HCT116 (cell line): ENCODE results near the gene VTN. TPM values are rescaled to one million over a fixed set of nuclear protein-coding genes. Genes with fewer than 3 reads are reported as not detected.

ENCODE experiments used
- ATAC-seq: fragments of 200-7000 bp; cut with Tn5 transposase; 2 replicates; pipeline ENCODE4 v1.9.1; 2020; ENCODE audit warnings: mild to moderate bottlenecking, moderate library complexity
- BruUV-seq: library from RNA; stranded (reverse); fragments of 400-500 nt; replicated peaks from 2 replicates; lab custom pipeline; 2021; lab: Mats Ljungman, UMichigan
- CTCF ChIA-PET: fragments of 300-600 bp; sonication (Branson Sonifier 250); formaldehyde crosslinking; loops from one replicate; lab custom pipeline; 2021; ENCODE audit warnings: antibody characterized with exemption; lab: Charles Lee
- POLR2A ChIA-PET: fragments of 300-600, 350-600 bp; sonication (Branson Sonifier 250); formaldehyde crosslinking; loops from one replicate; lab custom pipeline; 2021; ENCODE audit warnings: antibody characterized with exemption; lab: Charles Lee
- RAD21 ChIA-PET, 2 experiments: fragments of 300-600 bp; sonication (Branson Sonifier 250); formaldehyde crosslinking; loops; one replicate each; lab custom pipeline; 2023; ENCODE audit warnings: low total read pairs in 2 of 2; ENCODE audit not compliant: uncharacterized antibody in 2 of 2, unreplicated experiment in 2 of 2, low non-redundant PET in 1 of 2; lab: Charles Lee
- DNase-seq: peaks from one replicate; pipeline ENCODE4 v3.0.0-alpha.2; 2010; ENCODE audit warnings: low read depth, low spot score
- H2AFZ ChIP-seq: fragments of 200-600 bp; shearing (Covaris generic), sonication (generic); 2 replicates; pipeline ENCODE4 v1.6.1; 2017; ENCODE audit warnings: low read depth, mixed run types, mixed read lengths, antibody characterized with exemption, low read length; ENCODE audit not compliant: poor library complexity, severe bottlenecking
- H3K27ac ChIP-seq: 2 replicates; pipeline ENCODE4 v1.5.1; 2012; ENCODE audit warnings: low read depth, low read length
- H3K27me3 ChIP-seq: fragments of 200-600 bp; sonication (generic); 2 replicates; pipeline ENCODE4 v1.6.1; 2016; ENCODE audit warnings: mixed run types, low read length, mixed read lengths; ENCODE audit not compliant: insufficient read depth
- H3K36me3 ChIP-seq, 2 experiments: fragments of 200-500 bp in 1 of 2; fragments of 200-600 bp in 1 of 2; sonication (Bioruptor generic) in 1 of 2; sonication (generic) in 1 of 2; 2 replicates each; pipeline versions ENCODE4 v1.5.1 to v1.6.1; 2014 to 2016; ENCODE audit warnings: low read length in 2 of 2, inconsistent platforms in 1 of 2, mixed read lengths in 1 of 2, mixed run types in 1 of 2; ENCODE audit not compliant: insufficient read depth in 2 of 2, control insufficient read depth in 1 of 2
- H3K4me1 ChIP-seq, 2 experiments: fragments of 200-600 bp in 1 of 2; sonication (generic) in 1 of 2; 2 replicates each; pipeline versions ENCODE4 v1.5.1 to v1.6.1; 2012 to 2017; ENCODE audit warnings: low read length in 2 of 2, inconsistent platforms in 1 of 2, mild to moderate bottlenecking in 1 of 2, mixed read lengths in 1 of 2, mixed run types in 1 of 2, moderate library complexity in 1 of 2; ENCODE audit not compliant: insufficient read depth in 2 of 2, control insufficient read depth in 1 of 2
- H3K4me2 ChIP-seq: fragments of 200-600 bp; sonication (generic); 2 replicates; pipeline ENCODE4 v1.6.1; 2017; ENCODE audit warnings: mixed run types, low read length, mixed read lengths
- H3K4me3 ChIP-seq, 2 experiments: fragments of 200-600 bp in 1 of 2; sonication (generic) in 1 of 2; replicated peaks in 1 of 2; 2 replicates each; pipeline ENCODE4 v1.5.1; 2011 to 2016; ENCODE audit warnings: low read length in 2 of 2, control low read depth in 1 of 2, low read depth in 1 of 2, mild to moderate bottlenecking in 1 of 2, mixed read lengths in 1 of 2, mixed run types in 1 of 2
- H3K79me2 ChIP-seq: fragments of 200-600 bp; sonication (generic); 2 replicates; pipeline ENCODE4 v1.6.1; 2017; ENCODE audit warnings: mild to moderate bottlenecking, mixed run types, low read length, moderate library complexity, mixed read lengths; ENCODE audit not compliant: insufficient read depth
- H3K9ac ChIP-seq: fragments of 200-600 bp; sonication (generic); 2 replicates; pipeline ENCODE4 v1.6.1; 2016; ENCODE audit warnings: low read length, mixed read lengths
- H3K9me2 ChIP-seq: fragments of 200-600 bp; sonication (generic), shearing (Covaris generic); 2 replicates; pipeline ENCODE4 v1.6.1; 2017; ENCODE audit warnings: mixed run types, mild to moderate bottlenecking, moderate library complexity; ENCODE audit not compliant: insufficient read depth
- H3K9me3 ChIP-seq, 2 experiments: fragments of 200-500 bp in 1 of 2; fragments of 200-600 bp in 1 of 2; sonication (Bioruptor generic) in 1 of 2; sonication (generic) in 1 of 2; 2 replicates each; pipeline ENCODE4 v1.6.1; 2014 to 2017; ENCODE audit warnings: low read length in 2 of 2, mixed read lengths in 2 of 2, inconsistent platforms in 1 of 2, low read depth in 1 of 2, mild to moderate bottlenecking in 1 of 2, mixed run types in 1 of 2, moderate library complexity in 1 of 2; ENCODE audit not compliant: control insufficient read depth in 1 of 2, insufficient read depth in 1 of 2
- H4K20me1 ChIP-seq: fragments of 200-600 bp; sonication (generic), shearing (Covaris generic); 2 replicates; pipeline ENCODE4 v1.6.1; 2017; ENCODE audit warnings: mixed run types, mild to moderate bottlenecking, moderate library complexity; ENCODE audit not compliant: insufficient read depth
- CBX3 ChIP-seq: IDR thresholded peaks from 2 replicates; pipeline ENCODE4 v1.6.1; 2012; ENCODE audit warnings: low read depth
- EGR1 ChIP-seq: IDR thresholded peaks from 2 replicates; pipeline ENCODE4 v1.6.1; 2012; ENCODE audit warnings: low read depth
- ELF1 ChIP-seq: IDR thresholded peaks from 2 replicates; pipeline ENCODE4 v1.6.1; 2012; ENCODE audit warnings: low read depth, borderline replicate concordance
- EZH2 ChIP-seq: fragments of 200-600 bp; sonication (generic); IDR thresholded peaks from 2 replicates; pipeline ENCODE4 v1.6.1; 2017; ENCODE audit warnings: antibody characterized with exemption, mixed run types
- EZH2phosphoT487 ChIP-seq: fragments of 200-600 bp; IDR thresholded peaks from 2 replicates; pipeline ENCODE4 v1.6.1; 2018; ENCODE audit warnings: antibody characterized with exemption, borderline replicate concordance
- FOSL1 ChIP-seq: IDR thresholded peaks from 2 replicates; pipeline ENCODE4 v1.6.1; 2012; ENCODE audit warnings: low read depth
- JUND ChIP-seq: IDR thresholded peaks from 2 replicates; pipeline ENCODE4 v1.6.1; 2012
- POLR2A ChIP-seq: IDR thresholded peaks from 2 replicates; pipeline ENCODE4 v1.7.0; 2011; ENCODE audit warnings: borderline replicate concordance; ENCODE audit not compliant: insufficient read depth, insufficient read length; ENCODE audit errors: extremely low read depth
- POLR2AphosphoS5 ChIP-seq: IDR thresholded peaks from 2 replicates; pipeline ENCODE4 v1.6.1; 2011; ENCODE audit warnings: mild to moderate bottlenecking, low read depth, low read length, moderate library complexity
- RAD21 ChIP-seq: IDR thresholded peaks from 2 replicates; pipeline ENCODE4 v1.6.1; 2012; ENCODE audit warnings: low read depth, mild to moderate bottlenecking
- REST ChIP-seq: IDR thresholded peaks from 2 replicates; pipeline ENCODE4 v1.6.1; 2012; ENCODE audit warnings: low read depth
- SIN3A ChIP-seq: IDR thresholded peaks from 2 replicates; pipeline ENCODE4 v1.6.1; 2012; ENCODE audit warnings: low read depth
- SRF ChIP-seq: IDR thresholded peaks from 2 replicates; pipeline ENCODE4 v1.6.1; 2012; ENCODE audit warnings: low read depth
- TCF7L2 ChIP-seq: IDR thresholded peaks from 2 replicates; pipeline ENCODE4 v1.7.0; 2011; ENCODE audit warnings: borderline replicate concordance, inconsistent platforms; ENCODE audit not compliant: insufficient read depth, insufficient read length; ENCODE audit errors: extremely low read depth
- YY1 ChIP-seq: IDR thresholded peaks from 2 replicates; pipeline ENCODE4 v1.6.1; 2011; ENCODE audit warnings: low read length, low read depth, moderate library complexity, mild to moderate bottlenecking; ENCODE audit not compliant: insufficient replicate concordance; ENCODE audit errors: extremely low read depth
- ZFX ChIP-seq: fragments of 450-650 bp; IDR thresholded peaks from 2 replicates; pipeline ENCODE4 v1.6.1; 2017
- ZNF274 ChIP-seq: fragments of 200-500 bp; sonication (Bioruptor generic); IDR thresholded peaks from 2 replicates; pipeline ENCODE4 v1.6.1; 2014; ENCODE audit warnings: mild to moderate bottlenecking, low read depth, low read length, inconsistent platforms
- intact Hi-C: fragments of 100-400 bp; cut with micrococcal nuclease; formaldehyde crosslinking; loops from 2 replicates; pipeline ENCODE4 v1.10.0; 2022
- total RNA-seq: library from RNA; stranded (reverse); gene quantifications from one replicate; pipeline ENCODE4 v1.2.1, GENCODE V29; 2021; ENCODE audit not compliant: unreplicated experiment
- TF ChIP-seq, protein P1 (sequence below): IDR thresholded peaks from 2 replicates; pipeline ENCODE4 v1.6.1; 2011; ENCODE audit warnings: mild to moderate bottlenecking, low read length, moderate library complexity; ENCODE audit not compliant: insufficient replicate concordance; ENCODE audit errors: extremely low read depth
- TF ChIP-seq, protein P2 (sequence below): IDR thresholded peaks from 2 replicates; pipeline ENCODE4 v1.6.1; 2012
- TF ChIP-seq, protein P3 (sequence below), 3 experiments: fragments of 200-600 bp in 1 of 3; sonication (generic) in 1 of 3; IDR thresholded peaks in 2 of 3; conservative IDR thresholded peaks in 1 of 3; 2 replicates each; pipeline ENCODE4 v1.5.1; 2012 to 2017; ENCODE audit warnings: low read depth in 2 of 3, low read length in 2 of 3, antibody characterized with exemption in 1 of 3, borderline replicate concordance in 1 of 3, control low read depth in 1 of 3, mild to moderate bottlenecking in 1 of 3, mixed read lengths in 1 of 3, mixed run types in 1 of 3, moderate library complexity in 1 of 3; ENCODE audit not compliant: insufficient read depth in 1 of 3

The VTN gene
- total RNA-seq, 1 experiment from 2014 or later, result 1.5 TPM

DNA sequence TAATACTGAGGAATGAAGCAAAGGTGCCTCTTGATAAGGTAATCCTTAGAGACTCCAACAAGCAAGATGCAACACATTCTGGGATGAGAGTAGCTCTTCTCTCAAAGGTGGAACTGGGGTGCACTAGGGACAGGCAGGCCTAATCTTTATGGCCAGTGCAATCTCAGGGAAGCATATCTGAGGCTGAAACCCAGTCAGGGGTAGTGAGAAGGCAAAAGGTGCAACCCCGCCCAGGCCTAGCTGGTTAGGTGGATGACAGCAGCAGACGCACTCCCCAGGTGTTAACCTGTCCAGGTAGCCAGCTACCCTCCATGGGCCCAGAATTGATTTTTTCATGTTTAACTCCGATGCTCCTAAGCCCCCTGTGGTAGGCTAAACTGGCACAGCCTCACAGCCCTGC is 45.8 kb upstream of the VTN start (continued):
- TF ChIP-seq, protein P1, sequence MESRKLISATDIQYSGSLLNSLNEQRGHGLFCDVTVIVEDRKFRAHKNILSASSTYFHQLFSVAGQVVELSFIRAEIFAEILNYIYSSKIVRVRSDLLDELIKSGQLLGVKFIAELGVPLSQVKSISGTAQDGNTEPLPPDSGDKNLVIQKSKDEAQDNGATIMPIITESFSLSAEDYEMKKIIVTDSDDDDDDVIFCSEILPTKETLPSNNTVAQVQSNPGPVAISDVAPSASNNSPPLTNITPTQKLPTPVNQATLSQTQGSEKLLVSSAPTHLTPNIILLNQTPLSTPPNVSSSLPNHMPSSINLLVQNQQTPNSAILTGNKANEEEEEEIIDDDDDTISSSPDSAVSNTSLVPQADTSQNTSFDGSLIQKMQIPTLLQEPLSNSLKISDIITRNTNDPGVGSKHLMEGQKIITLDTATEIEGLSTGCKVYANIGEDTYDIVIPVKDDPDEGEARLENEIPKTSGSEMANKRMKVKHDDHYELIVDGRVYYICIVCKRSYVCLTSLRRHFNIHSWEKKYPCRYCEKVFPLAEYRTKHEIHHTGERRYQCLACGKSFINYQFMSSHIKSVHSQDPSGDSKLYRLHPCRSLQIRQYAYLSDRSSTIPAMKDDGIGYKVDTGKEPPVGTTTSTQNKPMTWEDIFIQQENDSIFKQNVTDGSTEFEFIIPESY, result no peak
- TF ChIP-seq FOSL1 (no peak), EGR1 (no peak), ZFX (no peak)

- TF ChIP-seq FOSL1 (no peak), EZH2phosphoT487 (no peak), CBX3 (no peak), ELF1 (no peak), TCF7L2 (no peak), JUND (no peak), YY1 (no peak), SIN3A (no peak), ZNF274 (no peak), POLR2AphosphoS5 (no peak), RAD21 (no peak), EZH2 (no peak), SRF (no peak), EGR1 (no peak), REST (no peak), POLR2A (no peak)
- TF ChIP-seq, protein P2, sequence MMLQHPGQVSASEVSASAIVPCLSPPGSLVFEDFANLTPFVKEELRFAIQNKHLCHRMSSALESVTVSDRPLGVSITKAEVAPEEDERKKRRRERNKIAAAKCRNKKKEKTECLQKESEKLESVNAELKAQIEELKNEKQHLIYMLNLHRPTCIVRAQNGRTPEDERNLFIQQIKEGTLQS, result no peak
- TF ChIP-seq, protein P3, sequence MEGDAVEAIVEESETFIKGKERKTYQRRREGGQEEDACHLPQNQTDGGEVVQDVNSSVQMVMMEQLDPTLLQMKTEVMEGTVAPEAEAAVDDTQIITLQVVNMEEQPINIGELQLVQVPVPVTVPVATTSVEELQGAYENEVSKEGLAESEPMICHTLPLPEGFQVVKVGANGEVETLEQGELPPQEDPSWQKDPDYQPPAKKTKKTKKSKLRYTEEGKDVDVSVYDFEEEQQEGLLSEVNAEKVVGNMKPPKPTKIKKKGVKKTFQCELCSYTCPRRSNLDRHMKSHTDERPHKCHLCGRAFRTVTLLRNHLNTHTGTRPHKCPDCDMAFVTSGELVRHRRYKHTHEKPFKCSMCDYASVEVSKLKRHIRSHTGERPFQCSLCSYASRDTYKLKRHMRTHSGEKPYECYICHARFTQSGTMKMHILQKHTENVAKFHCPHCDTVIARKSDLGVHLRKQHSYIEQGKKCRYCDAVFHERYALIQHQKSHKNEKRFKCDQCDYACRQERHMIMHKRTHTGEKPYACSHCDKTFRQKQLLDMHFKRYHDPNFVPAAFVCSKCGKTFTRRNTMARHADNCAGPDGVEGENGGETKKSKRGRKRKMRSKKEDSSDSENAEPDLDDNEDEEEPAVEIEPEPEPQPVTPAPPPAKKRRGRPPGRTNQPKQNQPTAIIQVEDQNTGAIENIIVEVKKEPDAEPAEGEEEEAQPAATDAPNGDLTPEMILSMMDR (IDR thresholded peaks at IDR 0.05 in 2 of 3, conservative IDR thresholded peaks at IDR 0.05 in 1 of 3; ENCODE audit: borderline replicate concordance in 1 of 3, insufficient read depth in 1 of 3, low read depth in 2 of 3, low read length in 2 of 3), result no peak
- TF ChIP-seq, all 23 proteins: peak for 0
- H3K4me3 ChIP-seq, result no peak overlapping the region
- H3K36me3 ChIP-seq, result no peaks in the 10 kb centered on the region
- no peaks in the 10 kb centered on the region for H4K20me1 ChIP-seq
- no TSS peak for BruUV-seq
- ChIA-PET RAD21 (no interaction called here), POLR2A (no interaction called here), CTCF (no interaction called here)
- H3K27ac ChIP-seq, result no peak overlapping the region
- H2AFZ ChIP-seq, result no peak overlapping the region
- peaks cover 0 to 9% of the 10 kb centered on the region in 2 experiments; a peak in 2 of 4 replicates for H3K4me1 ChIP-seq
- DNase-seq (no peak), ATAC-seq (no peak)
- no peaks in the 10 kb centered on the region for H3K79me2 ChIP-seq
- no peaks in the 10 kb centered on the region for H3K27me3 ChIP-seq
- no peak overlapping the region for H3K9ac ChIP-seq
- H3K9me2 ChIP-seq, result no peaks in the 10 kb centered on the region
- H3K9me3 ChIP-seq, result no peaks in the 10 kb centered on the region
- intact Hi-C loops, result no loop called here
- no peak overlapping the region for H3K4me2 ChIP-seq
Measured at GRCh38 chr17:28413804-28414203, 43.7 kb upstream of the VTN start.
